Calu3 (cell line): ENCODE results near the gene AGPAT4. TPM values are rescaled to one million over a fixed set of nuclear protein-coding genes. Genes with fewer than 3 reads are reported as not detected.

Experiments used
- BruUV-seq: library from RNA; stranded (reverse); fragments of 400-500 nt; replicated peaks from 2 replicates; lab custom pipeline; 2021; lab: Mats Ljungman, UMichigan
- CTCF ChIA-PET: fragments of 300-600 bp; sonication (Branson Sonifier 250); formaldehyde crosslinking; loops from one replicate; lab custom pipeline; 2022; ENCODE audit warnings: antibody characterized with exemption; lab: Charles Lee
- DNase-seq: peaks from one replicate; pipeline ENCODE4 v3.0.0; 2022
- H3K27ac Mint-ChIP-seq: one replicate; pipeline ENCODE4 v1.8.0; 2022; ENCODE audit warnings: mixed read lengths; ENCODE audit not compliant: unreplicated experiment
- H3K27me3 Mint-ChIP-seq: one replicate; pipeline ENCODE4 v1.8.0; 2022; ENCODE audit warnings: mixed read lengths; ENCODE audit not compliant: unreplicated experiment
- H3K36me3 Mint-ChIP-seq: one replicate; pipeline ENCODE4 v1.8.0; 2022; ENCODE audit warnings: mild to moderate bottlenecking, moderate library complexity, mixed read lengths; ENCODE audit not compliant: insufficient read depth, unreplicated experiment
- H3K4me1 Mint-ChIP-seq: one replicate; pipeline ENCODE4 v1.8.0; 2022; ENCODE audit warnings: mild to moderate bottlenecking, low read depth, mixed read lengths; ENCODE audit not compliant: unreplicated experiment
- H3K4me3 Mint-ChIP-seq: one replicate; pipeline ENCODE4 v1.8.0; 2022; ENCODE audit warnings: mild to moderate bottlenecking, low read depth, moderate library complexity, mixed read lengths; ENCODE audit not compliant: unreplicated experiment
- H3K9me3 Mint-ChIP-seq: one replicate; pipeline ENCODE4 v1.8.0; 2022; ENCODE audit warnings: low read depth, mixed read lengths; ENCODE audit not compliant: unreplicated experiment
- CTCF ChIP-seq: fragments of 200-600 bp; IDR thresholded peaks from one replicate; pipeline ENCODE4 v1.8.0; 2022; ENCODE audit warnings: antibody characterized with exemption; ENCODE audit not compliant: unreplicated experiment
- intact Hi-C: fragments of 100-400 bp; cut with micrococcal nuclease; formaldehyde crosslinking; loops from one replicate; pipeline ENCODE4 v1.10.0; 2022; ENCODE audit not compliant: unreplicated experiment
- total RNA-seq: library from RNA; stranded (reverse); gene quantifications from 2 replicates; pipeline ENCODE4 v1.2.3, GENCODE V29; 2022

Gene AGPAT4
- total RNA-seq, 1 experiment from 2014 or later = 11.3 TPM

- H3K4me1 Mint-ChIP-seq = peaks cover 24% of the 10 kb centered on the region
- intact Hi-C loops = no loop called here
- CTCF ChIA-PET = no interaction called here
- DNase-seq = no peak
- no TSS peak for BruUV-seq
- no peak overlapping the region for H3K27ac Mint-ChIP-seq
- TF ChIP-seq CTCF = no peak
- H3K4me3 Mint-ChIP-seq = no peak overlapping the region
- peaks cover 5% of the 10 kb centered on the region for H3K36me3 Mint-ChIP-seq
- no peaks in the 10 kb centered on the region for H3K27me3 Mint-ChIP-seq
- no peaks in the 10 kb centered on the region for H3K9me3 Mint-ChIP-seq
Measured at GRCh38 chr6:161166677-161167076, 107.2 kb downstream of the AGPAT4 start.

GRCh38 chr6:161166176-161166575, 107.7 kb downstream of the AGPAT4 start:
- H3K9me3 Mint-ChIP-seq = no peaks in the 10 kb centered on the region
- intact Hi-C loops = no loop called here
- no peak for DNase-seq
- BruUV-seq = no TSS peak
- TF ChIP-seq CTCF = no peak
- H3K27ac Mint-ChIP-seq = no peak overlapping the region
- CTCF ChIA-PET = no interaction called here
- H3K36me3 Mint-ChIP-seq = peaks cover 5% of the 10 kb centered on the region
- no peaks in the 10 kb centered on the region for H3K27me3 Mint-ChIP-seq
- H3K4me3 Mint-ChIP-seq = no peak overlapping the region
- peaks cover 26% of the 10 kb centered on the region for H3K4me1 Mint-ChIP-seq

GRCh38 chr6:161164182-161164625, 109.7 kb downstream of the AGPAT4 start:
- H3K36me3 Mint-ChIP-seq = peaks cover 5% of the 10 kb centered on the region
- CTCF ChIA-PET = no interaction called here
- no peak for DNase-seq
- H3K27me3 Mint-ChIP-seq = no peaks in the 10 kb centered on the region
- H3K27ac Mint-ChIP-seq = no peak overlapping the region
- H3K9me3 Mint-ChIP-seq = no peaks in the 10 kb centered on the region
- TF ChIP-seq CTCF = no peak
- intact Hi-C loops = no loop called here
- no TSS peak for BruUV-seq
- no peak overlapping the region for H3K4me3 Mint-ChIP-seq
- peaks cover 17% of the 10 kb centered on the region for H3K4me1 Mint-ChIP-seq

GRCh38 chr6:161163466-161164181, 110.2 kb downstream of the AGPAT4 start:
- H3K4me3 Mint-ChIP-seq = no peak overlapping the region
- no peak for DNase-seq
- peaks cover 17% of the 10 kb centered on the region for H3K4me1 Mint-ChIP-seq
- H3K36me3 Mint-ChIP-seq = peaks cover 5% of the 10 kb centered on the region
- intact Hi-C loops = no loop called here
- H3K27ac Mint-ChIP-seq = no peak overlapping the region
- no peaks in the 10 kb centered on the region for H3K9me3 Mint-ChIP-seq
- BruUV-seq = no TSS peak
- H3K27me3 Mint-ChIP-seq = no peaks in the 10 kb centered on the region
- no peak for TF ChIP-seq CTCF
- CTCF ChIA-PET = no interaction called here
